CD4-positive, alpha-beta T cell treated with Interleukin-2 at 100 ng/mL for 4 hours (primary cell): ENCODE data around the gene SORBS1.
A peak's percentile ranks its signal among the peaks of the same experiment; 100 is the strongest.

Source experiments
- DNase-seq: peaks from one replicate; pipeline ENCODE4 v3.0.0-alpha.2; 2020; ENCODE audit warnings: low spot score

Gene SORBS1

DNA sequence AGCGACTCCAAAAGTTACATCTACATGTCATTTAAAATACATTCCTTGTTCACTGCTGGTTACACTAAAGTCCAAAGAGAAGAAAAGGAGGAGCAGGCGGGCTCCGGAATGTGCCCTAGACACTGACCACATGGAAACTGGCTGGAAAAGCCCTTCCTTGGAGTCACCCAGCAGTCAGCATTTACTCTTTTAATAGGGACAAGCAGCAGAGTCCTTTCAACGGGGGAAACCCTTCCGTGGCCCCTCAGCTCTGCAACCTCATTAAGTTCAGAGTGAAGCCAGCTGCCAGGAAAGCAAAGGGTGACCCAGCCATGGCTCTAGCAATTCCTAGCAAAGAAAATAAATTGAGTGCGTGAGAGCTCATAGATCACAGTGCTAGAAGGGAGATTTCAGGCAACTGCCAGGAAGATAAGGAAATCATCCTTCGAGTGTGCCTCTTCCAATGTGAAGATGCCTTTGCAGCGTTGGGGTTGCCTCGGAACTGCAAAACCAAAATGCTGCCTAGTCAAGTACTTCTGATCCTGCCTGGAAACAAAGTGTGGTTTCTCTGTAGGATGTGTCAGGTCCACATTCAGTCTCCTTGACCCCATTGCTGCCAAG lies 101.6 kb downstream of the SORBS1 start:
- no peak for DNase-seq

DNA sequence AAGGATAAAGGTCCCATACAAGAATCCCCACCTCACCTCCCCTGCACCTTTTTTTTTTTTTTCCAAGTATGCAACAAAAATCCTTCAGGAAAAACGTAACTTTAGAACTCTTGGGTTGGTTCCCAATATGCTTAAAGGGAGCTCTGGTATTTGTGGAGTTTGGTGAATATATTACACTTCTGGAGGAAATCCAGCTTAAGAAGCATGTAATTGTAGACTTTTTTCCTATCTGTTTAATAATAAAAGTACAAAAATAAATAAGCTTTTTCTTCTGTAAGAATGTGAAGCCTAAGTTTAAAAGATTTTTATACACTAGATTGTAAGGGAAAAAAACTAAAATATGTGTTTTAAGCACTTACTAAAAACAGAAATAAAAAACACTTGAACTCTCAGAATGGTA lies 102.3 kb downstream of the SORBS1 start:
- no peak for DNase-seq

- DNase-seq, result no peak
Measured at GRCh38 chr10:95458014-95458413, 103.2 kb downstream of the SORBS1 start.

- DNase-seq, result no peak
Measured at GRCh38 chr10:95457319-95457886, 103.8 kb downstream of the SORBS1 start.

DNA sequence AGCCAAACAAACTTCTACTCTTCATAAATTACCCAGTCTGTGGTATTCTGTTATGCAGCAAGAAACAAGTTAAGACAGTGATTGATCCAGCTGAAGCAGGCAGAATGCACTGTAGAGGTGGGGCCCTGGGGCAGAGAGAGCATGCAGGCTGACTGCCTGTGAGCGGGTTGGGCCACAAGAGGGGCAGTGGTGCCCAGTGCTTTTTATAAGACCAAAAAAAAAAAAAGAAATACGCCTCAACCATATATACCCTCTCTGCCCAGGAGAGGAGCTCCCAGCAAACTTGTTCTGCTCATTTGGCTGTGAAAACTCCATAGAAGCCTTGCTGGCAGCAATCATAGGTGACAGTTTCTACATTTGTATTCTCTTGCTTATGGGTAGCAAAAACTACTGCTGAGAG lies 104.7 kb downstream of the SORBS1 start:
- no peak for DNase-seq

GRCh38 chr10:95454940-95455339 lies 106.2 kb downstream of the SORBS1 start:
- no peak for DNase-seq

GRCh38 chr10:95454356-95454755 lies 106.8 kb downstream of the SORBS1 start:
- no peak for DNase-seq

DNA sequence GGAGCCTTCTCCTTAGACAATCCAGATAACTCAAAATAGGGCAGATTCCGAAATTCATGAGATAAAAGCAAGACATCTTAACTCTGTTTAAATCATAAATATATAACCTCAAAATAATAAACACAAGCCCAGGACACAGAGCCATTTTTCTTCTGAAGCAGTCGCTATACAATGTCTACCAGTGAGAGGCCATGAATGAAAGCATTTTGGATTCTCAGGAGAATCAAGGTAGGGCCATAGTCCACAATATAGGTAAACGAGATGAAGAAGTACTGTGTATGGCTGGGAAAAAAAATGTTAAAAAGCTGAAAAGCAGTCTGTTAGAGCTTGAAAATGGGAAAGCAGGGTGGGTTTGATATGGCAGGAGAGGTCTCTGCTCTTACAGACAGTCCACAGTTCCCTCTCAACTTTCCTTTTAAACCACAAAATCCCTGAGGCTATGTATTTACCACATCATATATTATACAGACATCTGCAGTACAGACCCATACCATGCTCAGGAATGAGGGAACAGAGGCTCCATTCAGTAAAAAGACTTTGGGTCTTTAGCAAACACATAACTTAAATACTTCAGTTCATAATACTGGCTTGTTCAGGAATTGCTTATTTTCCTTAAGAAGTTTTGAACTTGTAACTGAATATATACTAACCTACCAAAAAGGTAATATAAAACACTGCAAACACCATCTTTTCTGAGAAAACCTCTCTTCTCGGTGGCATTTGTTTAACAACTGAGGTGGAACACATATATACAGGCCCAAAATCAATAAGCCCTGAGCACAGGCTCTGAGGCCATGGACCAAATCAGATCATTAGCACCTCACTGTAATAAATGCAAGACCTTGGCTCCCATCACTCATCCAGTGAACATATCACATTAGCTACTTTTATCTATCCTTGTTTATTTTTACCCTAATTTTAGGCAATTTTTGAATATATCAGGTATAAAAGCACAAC lies 109.3 kb downstream of the SORBS1 start:
- no peak for DNase-seq

DNA sequence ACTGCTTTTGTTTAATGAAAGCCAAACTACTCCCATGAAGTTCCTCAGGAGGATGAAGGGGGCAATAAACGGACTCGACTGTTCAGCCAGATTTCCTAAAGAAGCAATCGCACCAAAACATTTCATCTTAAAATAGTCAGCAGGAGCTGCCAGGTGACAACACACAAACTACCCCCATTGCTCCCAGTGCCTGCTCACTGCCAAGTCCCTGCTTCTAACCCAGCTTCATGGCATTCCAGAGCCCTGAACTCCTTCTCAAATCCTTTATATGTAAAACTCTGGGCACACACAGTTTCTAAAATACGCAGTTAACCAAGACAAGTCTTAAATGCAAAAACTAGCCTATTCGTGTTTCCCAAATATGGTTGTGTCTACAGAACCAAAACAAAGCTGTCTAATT lies 110.0 kb downstream of the SORBS1 start:
- no peak for DNase-seq

DNA sequence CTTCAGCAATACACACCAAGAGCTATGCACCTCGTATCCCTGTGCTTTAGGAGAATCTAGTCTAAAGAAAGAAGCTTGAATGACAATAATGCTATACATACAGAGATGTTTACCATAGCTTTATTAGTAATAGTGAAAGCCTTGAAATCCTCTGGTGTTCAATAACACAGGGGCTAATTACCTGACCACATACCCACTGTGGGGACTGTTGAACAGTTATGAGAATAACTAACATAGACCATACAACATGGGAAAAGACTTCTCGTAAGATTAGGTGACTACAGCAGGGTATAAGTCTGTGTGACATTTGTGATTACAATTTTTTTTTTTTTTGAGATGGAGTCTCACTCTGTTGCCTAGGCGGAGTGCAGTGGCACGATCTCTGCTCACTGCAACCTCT lies 111.0 kb downstream of the SORBS1 start:
- no peak for DNase-seq

DNA sequence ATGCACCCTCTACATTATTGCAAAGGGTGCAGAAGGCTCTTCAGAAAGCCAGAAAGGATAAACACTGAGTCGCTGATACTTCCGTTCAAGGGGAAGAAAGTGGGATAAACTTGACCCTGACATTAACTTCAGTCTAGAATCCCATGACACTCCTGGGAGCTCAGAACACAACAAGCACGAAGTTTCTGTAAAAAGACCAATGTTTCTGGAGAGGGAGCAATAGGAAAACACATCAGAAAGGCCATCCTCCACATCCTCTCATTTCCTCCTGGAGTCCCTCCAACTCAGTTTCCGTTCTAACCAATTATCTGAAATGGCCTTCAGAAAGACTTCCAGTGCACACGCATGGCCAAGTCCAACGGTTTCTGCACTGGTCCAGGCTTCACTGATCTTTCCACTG lies 113.5 kb downstream of the SORBS1 start:
- DNase-seq, result no peak

GRCh38 chr10:95445837-95446486 lies 115.2 kb downstream of the SORBS1 start:
- DNase-seq, result peak; percentile 44

DNA sequence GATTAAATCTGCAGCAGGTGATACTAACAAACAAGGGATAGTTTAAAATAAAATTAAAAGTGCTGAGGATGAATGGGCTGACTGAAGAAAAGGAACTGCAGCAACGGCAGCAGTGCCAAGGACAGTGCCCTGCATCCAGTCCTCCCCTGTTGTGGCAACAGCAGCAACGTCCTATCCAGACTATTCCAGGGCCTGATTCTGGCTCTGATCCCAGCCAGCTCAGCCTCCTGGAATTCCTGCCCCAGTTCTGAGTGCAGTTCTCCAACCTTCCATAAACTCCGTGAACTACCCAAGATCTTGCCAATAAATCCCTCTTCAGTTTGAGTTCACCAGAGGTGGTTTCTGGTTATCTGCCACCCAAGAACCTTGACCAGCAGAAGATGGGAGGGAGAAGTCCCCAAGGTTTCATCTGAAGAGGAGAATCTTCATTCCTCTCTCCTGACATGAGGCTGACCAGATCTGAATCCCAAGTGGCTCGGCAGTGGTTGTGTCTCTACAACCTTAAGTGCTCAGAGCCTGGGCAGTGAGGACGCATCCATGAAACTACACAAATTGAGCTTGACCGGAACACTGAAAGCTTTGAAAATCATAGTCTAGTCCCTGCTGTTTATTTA lies 115.8 kb downstream of the SORBS1 start:
- no peak for DNase-seq

- DNase-seq, result no peak
Measured at GRCh38 chr10:95444792-95445191, 116.4 kb downstream of the SORBS1 start.

DNA sequence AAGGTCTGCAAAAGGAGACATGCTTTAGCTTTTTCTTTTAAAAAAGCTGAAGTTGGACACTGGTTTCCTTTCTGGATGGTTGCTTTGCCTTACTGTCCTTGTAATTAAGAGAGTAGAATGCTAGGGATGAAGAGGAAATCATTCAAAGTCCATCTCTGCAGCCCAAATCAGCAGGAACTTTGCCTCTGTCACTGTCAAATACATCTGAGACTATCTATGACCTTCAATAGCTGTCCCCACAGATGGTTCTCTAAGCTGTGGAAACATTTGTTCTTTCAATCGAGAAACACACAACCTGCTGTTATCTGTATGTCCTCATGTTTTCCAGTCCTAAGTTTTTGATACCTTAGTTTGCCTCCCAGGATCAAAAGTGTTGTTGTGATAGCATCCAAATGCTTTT lies 117.5 kb downstream of the SORBS1 start:
- no peak for DNase-seq

- DNase-seq, result no peak
Measured at GRCh38 chr10:95442341-95442740, 118.8 kb downstream of the SORBS1 start.

DNA sequence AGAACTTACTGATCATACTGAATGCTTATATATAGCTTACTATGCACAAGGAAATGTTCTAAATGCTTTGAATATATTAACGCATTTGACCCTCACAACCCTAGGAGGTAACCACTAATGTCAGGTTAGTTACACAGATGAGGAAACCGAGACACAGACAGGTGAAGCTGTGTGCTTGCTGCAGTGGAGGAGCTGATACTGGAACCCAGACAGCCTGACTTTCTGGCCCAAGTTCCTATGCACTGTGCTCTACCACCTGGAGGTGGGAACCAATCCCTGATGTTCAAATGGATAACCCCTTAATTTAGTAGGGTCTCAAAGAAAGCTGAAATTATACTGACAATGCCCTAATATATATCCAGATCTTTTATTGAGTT lies 119.6 kb downstream of the SORBS1 start:
- no peak for DNase-seq

- no peak for DNase-seq
Measured at GRCh38 chr10:95440756-95441546, 120.2 kb downstream of the SORBS1 start.

DNA sequence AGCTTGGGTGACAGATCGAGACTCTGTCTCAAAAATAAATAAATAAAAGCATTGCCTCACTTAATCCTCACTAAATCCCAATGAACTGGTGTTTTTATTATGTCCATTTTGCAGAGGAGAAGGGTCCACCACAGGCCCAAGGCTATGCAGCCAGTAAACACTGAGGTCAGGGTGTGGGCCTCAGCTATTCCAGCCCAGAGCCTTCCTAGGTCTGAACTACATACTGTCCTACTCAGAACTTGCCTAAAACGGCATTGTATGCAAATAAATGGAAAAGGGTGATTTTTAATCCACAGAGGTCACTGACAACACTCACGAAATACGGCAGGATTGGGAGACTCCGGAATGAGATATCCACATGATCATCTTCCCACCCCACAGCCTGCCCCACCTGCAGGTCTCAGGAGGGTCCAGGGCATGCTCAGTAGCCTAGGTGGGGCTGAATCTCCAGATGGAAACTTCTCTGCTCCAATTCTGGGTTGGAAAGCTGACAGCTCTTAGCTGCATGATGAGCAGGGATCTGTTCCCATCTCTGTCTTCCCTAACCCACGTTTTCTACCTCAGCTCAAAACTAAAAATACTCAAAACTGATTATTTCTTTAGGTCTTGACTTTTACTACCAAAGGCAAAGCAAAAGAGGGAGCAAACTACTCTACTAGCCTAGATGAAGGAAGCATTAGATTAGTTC lies 121.0 kb downstream of the SORBS1 start:
- DNase-seq, result no peak

DNA sequence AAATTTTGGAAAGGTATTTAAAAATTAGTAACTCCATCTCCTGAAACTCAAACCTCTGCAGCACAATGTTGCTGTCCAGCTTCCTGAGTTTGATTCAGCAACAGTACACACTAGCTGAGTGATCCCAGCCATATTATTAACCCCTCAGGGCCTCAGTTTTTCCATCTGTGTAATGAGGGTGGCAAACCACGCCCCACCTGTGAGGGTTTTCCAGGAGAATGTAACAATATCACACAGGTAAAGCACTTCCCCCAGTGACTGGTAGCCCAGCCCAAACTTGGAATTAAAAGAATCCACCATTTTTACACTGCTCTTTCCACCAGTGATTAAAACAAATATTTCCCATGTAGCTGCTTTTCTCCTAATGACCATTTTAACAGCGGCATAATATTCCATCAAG lies 122.4 kb downstream of the SORBS1 start:
- DNase-seq, result no peak

DNA sequence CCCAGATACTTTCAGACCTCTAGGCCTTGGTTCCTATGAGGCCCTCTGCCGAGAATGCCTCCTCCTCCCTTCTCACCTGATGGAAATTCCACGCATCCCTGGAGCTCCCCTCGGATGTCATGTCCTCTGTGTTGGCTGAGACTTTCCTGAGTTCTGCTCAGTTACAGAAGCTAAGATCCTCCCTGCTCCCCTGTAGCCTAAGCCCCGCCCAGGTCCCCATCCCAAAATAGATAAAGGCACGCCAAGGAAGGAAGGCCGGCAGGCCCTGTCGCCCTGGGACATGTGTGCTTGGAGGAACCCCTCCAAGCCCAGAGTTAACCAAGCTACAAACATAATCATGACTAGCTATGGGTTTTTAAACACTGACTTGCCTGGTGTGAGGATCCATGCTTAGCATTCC lies 123.5 kb downstream of the SORBS1 start:
- DNase-seq, result no peak
